HepG2 (cell line): ENCODE results near the gene UNC13D. TPM values are rescaled to one million over a fixed set of nuclear protein-coding genes. Genes with fewer than 3 reads are reported as not detected.

Experiments used
- DNMT3B ChIP-seq: conservative IDR thresholded peaks from 2 replicates; pipeline ENCODE4 v1.6.1; 2016; ENCODE audit warnings: missing biosample characterization, control low read depth
- ELF1 ChIP-seq: sonication (generic); formaldehyde crosslinking; IDR thresholded peaks from 2 replicates; pipeline ENCODE4 v1.4.0; 2020; ENCODE audit warnings: missing genetic modification reagents
- GABPA ChIP-seq, 2 experiments: IDR thresholded peaks; 2 replicates each; pipeline ENCODE4 v1.6.1; 2011 to 2016; ENCODE audit warnings: low read depth in 2 of 2, low read length in 1 of 2, missing biosample characterization in 1 of 2, missing genetic modification characterization in 1 of 2
- HNF1A ChIP-seq, 2 experiments: sonication (generic) in 1 of 2; formaldehyde crosslinking in 1 of 2; IDR thresholded peaks; 2 replicates each; pipeline versions ENCODE4 v1.4.0 to v1.6.1; 2016 to 2020; ENCODE audit warnings: borderline replicate concordance in 1 of 2, low read depth in 1 of 2, mild to moderate bottlenecking in 1 of 2, missing genetic modification reagents in 1 of 2
- HOXA9 ChIP-seq: sonication (generic); formaldehyde crosslinking; IDR thresholded peaks from 2 replicates; pipeline ENCODE4 v1.8.1; 2022; ENCODE audit warnings: missing genetic modification reagents, mild to moderate bottlenecking, moderate library complexity, borderline replicate concordance
- MATR3 ChIP-seq: sonication (generic); formaldehyde crosslinking; IDR thresholded peaks from 2 replicates; pipeline ENCODE4 v1.4.0; 2020; ENCODE audit warnings: missing genetic modification reagents
- MTA3 ChIP-seq: sonication (generic); formaldehyde crosslinking; IDR thresholded peaks from 2 replicates; pipeline ENCODE4 v1.4.0; 2020; ENCODE audit warnings: missing genetic modification reagents
- NCOR1 ChIP-seq: fragments of 200-600 bp; sonication (generic); IDR thresholded peaks from 2 replicates; pipeline ENCODE4 v1.7.0; 2017; ENCODE audit warnings: antibody characterized with exemption, low read length, borderline replicate concordance
- RXRA ChIP-seq: sonication (generic); formaldehyde crosslinking; IDR thresholded peaks from 2 replicates; pipeline ENCODE4 v1.5.1; 2020; ENCODE audit warnings: missing genetic modification reagents
- SIN3B ChIP-seq: fragments of 150-350 bp; IDR thresholded peaks from 2 replicates; pipeline ENCODE4 v1.6.1; 2014; ENCODE audit warnings: low read length
- SIX4 ChIP-seq: sonication (generic); formaldehyde crosslinking; IDR thresholded peaks from 2 replicates; pipeline ENCODE4 v1.4.0; 2020; ENCODE audit warnings: missing genetic modification reagents
- SP2 ChIP-seq: sonication (generic); formaldehyde crosslinking; IDR thresholded peaks from 2 replicates; pipeline ENCODE4 v1.5.1; 2020; ENCODE audit warnings: mild to moderate bottlenecking, missing genetic modification reagents
- YEATS4 ChIP-seq: sonication (generic); formaldehyde crosslinking; IDR thresholded peaks from 2 replicates; pipeline ENCODE4 v1.4.0; 2020; ENCODE audit warnings: missing genetic modification reagents, borderline replicate concordance
- ZNF263 ChIP-seq: sonication (generic); formaldehyde crosslinking; IDR thresholded peaks from 2 replicates; pipeline ENCODE4 v1.4.0; 2020; ENCODE audit warnings: missing genetic modification reagents
- ZNF605 ChIP-seq: sonication (generic); formaldehyde crosslinking; IDR thresholded peaks from 2 replicates; pipeline ENCODE4 v1.8.0; 2022; ENCODE audit warnings: mild to moderate bottlenecking, missing genetic modification reagents
- ZNF800 ChIP-seq: sonication (generic); formaldehyde crosslinking; IDR thresholded peaks from 2 replicates; pipeline ENCODE4 v1.4.0; 2020; ENCODE audit warnings: missing genetic modification reagents
- ZSCAN12 ChIP-seq: sonication (generic); formaldehyde crosslinking; IDR thresholded peaks from 2 replicates; pipeline ENCODE4 v1.9.0; 2021; ENCODE audit warnings: mild to moderate bottlenecking, missing genetic modification reagents
- polyA plus RNA-seq, 8 experiments: library from polyadenylated mRNA; depleted of rRNA in 3 of 8; stranded (reverse) in 7 of 8; unstranded in 1 of 8; fragments of >200 nt; fragmentation: Illumina TruSeq in 4 of 8; extraction: Trizol in 4 of 8; gene quantifications; 2 replicates each; pipeline versions ENCODE4 v1.2.1 to v1.2.3, GENCODE V29; 2011 to 2016; ENCODE audit warnings: low read depth in 4 of 8, missing spikeins in 1 of 8, mixed read lengths in 1 of 8; ENCODE audit not compliant: insufficient read depth in 1 of 8
- total RNA-seq, 5 experiments: library from RNA; depleted of rRNA; stranded (reverse); fragments of >200 nt; fragmentation: Illumina TruSeq; extraction: Trizol; gene quantifications; 2 replicates each; pipeline ENCODE4 v1.2.3, GENCODE V29; 2016; ENCODE audit warnings: low read depth in 1 of 5
- TF ChIP-seq, protein P1 (sequence below): sonication (generic); formaldehyde crosslinking; IDR thresholded peaks from 2 replicates; pipeline ENCODE4 v1.4.0; 2020; ENCODE audit warnings: mild to moderate bottlenecking, missing genetic modification reagents
- TF ChIP-seq, protein P2 (sequence below): sonication (generic); formaldehyde crosslinking; IDR thresholded peaks from 2 replicates; pipeline ENCODE4 v1.4.0; 2020; ENCODE audit warnings: missing genetic modification reagents
- TF ChIP-seq, protein P3 (sequence below): sonication (generic); formaldehyde crosslinking; IDR thresholded peaks from 2 replicates; pipeline ENCODE4 v1.5.1; 2020; ENCODE audit warnings: mild to moderate bottlenecking, missing genetic modification reagents, borderline replicate concordance

The UNC13D gene
- total and polyA plus RNA-seq, 2 of the 13 experiments (the other 11 are each of a cell fraction or from before 2014, with no cell fraction given), result 29.7 to 42.7 TPM

GRCh38 chr17:75845058-75845711 is 981 bp upstream of the UNC13D start (continued):
- TF ChIP-seq ZNF605 (CRISPR knock-in tag) (peak; percentile 93), ZNF263 (CRISPR knock-in tag) (peak; percentile 99), SP2 (CRISPR knock-in tag) (no peak; the same call in 1 of the 2 replicates), DNMT3B (CRISPR knock-in tag) (no peak), ZSCAN12 (CRISPR knock-in tag) (no peak), SIX4 (CRISPR knock-in tag) (no peak), HNF1A (IDR thresholded peaks at IDR 0.05; ENCODE audit: low read depth) (no peak), HNF1A (CRISPR knock-in tag; IDR thresholded peaks at IDR 0.05; ENCODE audit: borderline replicate concordance) (peak; percentile 56; the same call in 1 of the 2 replicates), ELF1 (CRISPR knock-in tag) (peak; percentile 49), NCOR1 (no peak), SIN3B (0 out of 2 replicates have a peak, but pooled peaks have one; percentile 9), ZNF800 (CRISPR knock-in tag) (no peak), GABPA (IDR thresholded peaks at IDR 0.05; ENCODE audit: low read depth, low read length) (no peak), GABPA (CRISPR knock-in tag; IDR thresholded peaks at IDR 0.05; ENCODE audit: low read depth) (no peak), RXRA (CRISPR knock-in tag) (peak; percentile 85), MATR3 (CRISPR knock-in tag) (peak; percentile 87; the same call in 1 of the 2 replicates), YEATS4 (CRISPR knock-in tag) (no peak), MTA3 (CRISPR knock-in tag) (no peak), HOXA9 (CRISPR knock-in tag) (no peak)
- TF ChIP-seq, protein P1, sequence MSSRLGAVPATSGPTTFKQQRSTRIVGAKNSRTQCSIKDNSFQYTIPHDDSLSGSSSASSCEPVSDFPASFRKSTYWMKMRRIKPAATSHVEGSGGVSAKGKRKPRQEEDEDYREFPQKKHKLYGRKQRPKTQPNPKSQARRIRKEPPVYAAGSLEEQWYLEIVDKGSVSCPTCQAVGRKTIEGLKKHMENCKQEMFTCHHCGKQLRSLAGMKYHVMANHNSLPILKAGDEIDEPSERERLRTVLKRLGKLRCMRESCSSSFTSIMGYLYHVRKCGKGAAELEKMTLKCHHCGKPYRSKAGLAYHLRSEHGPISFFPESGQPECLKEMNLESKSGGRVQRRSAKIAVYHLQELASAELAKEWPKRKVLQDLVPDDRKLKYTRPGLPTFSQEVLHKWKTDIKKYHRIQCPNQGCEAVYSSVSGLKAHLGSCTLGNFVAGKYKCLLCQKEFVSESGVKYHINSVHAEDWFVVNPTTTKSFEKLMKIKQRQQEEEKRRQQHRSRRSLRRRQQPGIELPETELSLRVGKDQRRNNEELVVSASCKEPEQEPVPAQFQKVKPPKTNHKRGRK, result no peak
- TF ChIP-seq, protein P2, sequence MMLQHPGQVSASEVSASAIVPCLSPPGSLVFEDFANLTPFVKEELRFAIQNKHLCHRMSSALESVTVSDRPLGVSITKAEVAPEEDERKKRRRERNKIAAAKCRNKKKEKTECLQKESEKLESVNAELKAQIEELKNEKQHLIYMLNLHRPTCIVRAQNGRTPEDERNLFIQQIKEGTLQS (CRISPR knock-in tag), result no peak
- TF ChIP-seq, protein P3, sequence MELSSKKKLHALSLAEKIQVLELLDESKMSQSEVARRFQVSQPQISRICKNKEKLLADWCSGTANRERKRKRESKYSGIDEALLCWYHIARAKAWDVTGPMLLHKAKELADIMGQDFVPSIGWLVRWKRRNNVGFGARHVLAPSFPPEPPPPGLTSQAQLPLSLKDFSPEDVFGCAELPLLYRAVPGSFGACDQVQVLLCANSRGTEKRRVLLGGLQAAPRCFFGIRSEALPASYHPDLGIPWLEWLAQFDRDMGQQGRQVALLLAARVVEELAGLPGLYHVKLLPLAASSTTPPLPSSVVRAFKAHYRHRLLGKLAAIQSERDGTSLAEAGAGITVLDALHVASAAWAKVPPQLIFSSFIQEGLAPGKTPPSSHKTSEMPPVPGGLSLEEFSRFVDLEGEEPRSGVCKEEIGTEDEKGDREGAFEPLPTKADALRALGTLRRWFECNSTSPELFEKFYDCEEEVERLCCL (CRISPR knock-in tag), result peak; percentile 96; the same call in 1 of the 2 replicates
